ENCODE results near the gene EBF3. TPM values are rescaled to one million over a fixed set of nuclear protein-coding genes. Genes with fewer than 3 reads are reported as not detected.

The EBF3 gene
- total RNA-seq, 1 experiment from 2014 or later = 0.24 TPM

DNA sequence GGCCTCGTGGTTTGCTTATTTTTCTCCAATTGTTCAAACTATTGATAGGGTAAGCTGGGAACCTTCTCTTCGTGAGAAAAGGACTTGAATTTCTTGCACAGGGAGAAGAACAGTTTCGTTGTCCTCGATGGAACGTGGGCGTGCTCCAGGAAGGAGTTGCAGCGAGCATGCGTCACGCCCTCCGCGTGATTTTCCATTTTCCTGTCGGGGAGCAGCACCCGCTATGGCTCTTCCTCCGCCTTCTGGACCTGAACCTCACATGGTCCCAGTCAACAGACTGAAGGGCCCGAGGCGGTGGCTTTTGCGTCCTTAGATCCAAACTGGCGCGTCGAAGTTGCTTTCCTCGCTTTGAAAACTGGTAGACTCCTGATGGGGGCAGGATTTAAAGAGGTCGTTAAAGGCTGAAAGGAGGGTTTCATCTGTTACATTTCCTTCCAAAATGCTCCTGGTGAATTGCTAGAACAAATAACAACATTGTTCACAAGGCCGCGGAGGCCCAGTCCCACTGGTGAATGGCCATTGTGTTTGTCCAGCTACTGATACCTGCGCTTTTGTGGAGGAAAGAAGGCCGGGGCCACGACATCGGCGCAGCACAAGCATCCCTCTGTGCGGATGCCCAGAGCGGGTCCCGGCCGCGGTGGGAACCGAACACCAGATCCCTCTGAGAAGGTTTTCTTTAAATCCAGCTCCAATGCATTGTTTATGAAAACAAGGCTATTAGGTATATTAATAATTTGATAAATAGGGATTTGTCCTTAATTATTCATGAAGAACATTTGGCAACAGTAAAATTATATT is 75.9 kb downstream of the EBF3 start:
- DNase-seq (ENCODE audit: low spot score) = no peak
- in situ Hi-C loops (cut with HindIII; ENCODE audit: low sequenced_read_pairs) = no loop called here

DNA sequence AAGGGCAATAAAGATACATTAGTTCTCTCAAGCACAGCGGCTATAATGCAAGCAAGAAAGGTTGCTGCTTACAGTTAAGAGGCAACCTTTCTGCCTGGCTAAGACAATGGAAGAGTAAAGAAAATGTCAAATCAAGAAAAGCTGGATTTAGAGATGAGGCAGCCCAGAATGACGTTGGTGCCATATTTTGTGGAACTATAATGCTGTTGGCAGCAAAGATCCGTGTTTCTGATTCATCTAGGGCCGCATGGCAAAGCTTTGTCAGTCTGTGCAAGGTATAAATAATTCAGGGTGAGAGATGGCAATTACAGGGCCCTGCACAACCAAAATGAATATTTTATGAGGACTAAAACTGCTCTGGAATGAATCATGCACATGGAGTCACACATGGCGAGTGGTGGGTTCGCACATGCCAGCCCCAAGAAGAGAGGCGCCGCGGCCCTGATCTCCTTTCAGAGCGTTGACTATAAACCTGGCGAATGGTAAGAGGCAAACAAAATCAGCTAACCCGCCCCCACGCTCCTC is 76.6 kb downstream of the EBF3 start:
- DNase-seq (ENCODE audit: low spot score) = no peak
- in situ Hi-C loops (cut with HindIII; ENCODE audit: low sequenced_read_pairs) = no loop called here

DNA sequence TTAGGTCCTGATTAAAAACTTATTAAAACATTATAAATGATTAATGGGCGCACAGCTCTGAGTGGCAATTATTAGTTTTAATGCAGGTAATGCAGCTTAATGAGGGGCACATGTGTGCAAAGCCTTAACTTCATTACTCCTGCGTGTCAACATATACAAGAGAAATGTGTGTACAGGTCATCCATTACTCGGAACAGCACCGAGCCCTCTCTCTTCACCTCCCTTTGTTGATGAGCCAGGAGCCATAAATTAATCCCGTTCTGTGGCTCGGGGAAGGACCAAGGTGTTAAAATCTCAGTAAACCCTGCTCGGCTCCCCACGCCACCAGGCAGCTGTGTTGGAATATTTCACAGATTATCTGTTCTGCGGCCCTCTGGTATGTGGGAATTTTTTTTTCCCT is 77.8 kb downstream of the EBF3 start:
- in situ Hi-C loops (cut with HindIII; ENCODE audit: low sequenced_read_pairs) = no loop called here
- no peak for DNase-seq (ENCODE audit: low spot score)

- in situ Hi-C loops (cut with HindIII; ENCODE audit: low sequenced_read_pairs) = no loop called here
- DNase-seq (ENCODE audit: low spot score) = no peak
Measured at GRCh38 chr10:129885526-129885925, 78.5 kb downstream of the EBF3 start.

DNA sequence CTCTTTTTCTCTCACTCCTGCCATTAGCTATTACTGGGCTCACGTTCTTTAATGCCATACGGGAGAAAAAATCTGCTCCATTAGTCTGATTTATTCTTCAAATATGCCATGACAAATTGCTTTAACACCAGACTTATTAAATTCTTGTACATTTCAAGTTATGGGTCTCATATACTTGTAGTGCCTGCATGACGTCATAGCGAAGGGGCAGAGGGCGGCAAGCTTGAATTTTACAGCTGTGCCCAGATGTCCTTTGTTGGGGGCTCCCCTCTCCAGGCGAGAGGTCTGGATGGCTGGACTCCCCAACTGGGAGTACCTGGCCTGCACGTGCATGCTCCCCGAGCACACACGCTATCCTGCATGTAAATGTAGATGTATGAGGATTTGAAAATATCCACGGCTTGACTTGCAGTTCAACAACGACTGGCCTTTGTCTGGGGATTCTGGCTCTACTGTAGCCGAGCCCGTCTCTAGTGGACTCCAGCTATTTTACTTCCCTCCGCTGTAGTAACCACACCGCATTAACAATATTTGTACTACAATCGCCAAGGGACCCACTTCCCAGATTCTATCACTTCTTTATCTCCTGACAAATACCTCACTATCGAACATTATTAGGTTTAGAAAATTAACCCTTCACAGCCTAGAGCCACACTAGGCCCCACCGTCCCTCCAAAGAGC is 79.5 kb downstream of the EBF3 start:
- in situ Hi-C loops (cut with HindIII; ENCODE audit: low sequenced_read_pairs) = loop anchor here (5.0 kb wide), 1 partner anchor 43 kb away; no protein-coding TSS in a partner anchor
- no peak for DNase-seq (ENCODE audit: low spot score)

- DNase-seq (ENCODE audit: low spot score) = no peak
- in situ Hi-C loops (cut with HindIII; ENCODE audit: low sequenced_read_pairs) = loop anchor here (5.0 kb wide), 1 partner anchor 43 kb away; no protein-coding TSS in a partner anchor
Measured at GRCh38 chr10:129883626-129884397, 80.3 kb downstream of the EBF3 start.

GRCh38 chr10:129883029-129883428 is 81.0 kb downstream of the EBF3 start:
- in situ Hi-C loops (cut with HindIII; ENCODE audit: low sequenced_read_pairs) = loop anchor here (5.0 kb wide), 1 partner anchor 44 kb away; no protein-coding TSS in a partner anchor
- DNase-seq (ENCODE audit: low spot score) = no peak

DNA sequence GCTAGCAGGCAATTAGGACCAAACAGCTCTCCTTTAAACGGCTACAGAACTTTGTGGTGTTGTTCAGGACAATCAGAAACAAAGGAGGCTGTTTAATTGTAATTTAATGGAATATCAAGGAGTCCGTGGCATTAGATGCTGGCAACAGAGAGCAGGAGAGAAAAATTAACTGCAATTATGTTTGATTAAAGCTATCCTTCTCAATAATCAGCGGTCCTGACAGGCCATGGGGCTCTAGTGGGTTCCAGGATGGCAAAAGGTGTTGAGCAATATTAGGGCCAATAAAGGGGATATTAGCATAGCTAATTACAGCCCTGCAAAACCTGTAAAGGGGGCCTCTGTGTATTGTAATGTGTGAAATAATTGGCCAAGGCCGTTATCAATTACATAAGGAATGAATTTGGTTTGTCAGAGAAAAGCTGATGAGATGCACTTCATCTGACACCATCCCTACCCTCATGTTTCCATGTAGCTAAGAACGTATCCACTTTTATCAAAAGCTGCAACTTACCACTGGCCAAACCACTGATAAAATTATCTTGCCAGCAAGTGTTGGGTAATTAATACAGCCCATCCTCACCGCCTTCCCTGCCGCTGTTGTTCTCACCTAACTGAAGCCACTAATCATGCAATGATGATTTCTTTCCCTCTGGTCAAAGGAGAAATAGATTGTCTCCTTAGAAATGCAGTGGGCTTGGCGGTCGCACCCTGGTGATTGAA is 81.6 kb downstream of the EBF3 start:
- in situ Hi-C loops (cut with HindIII; ENCODE audit: low sequenced_read_pairs) = loop anchor here (5.0 kb wide), 1 partner anchor 45 kb away; no protein-coding TSS in a partner anchor
- no peak for DNase-seq (ENCODE audit: low spot score)

DNA sequence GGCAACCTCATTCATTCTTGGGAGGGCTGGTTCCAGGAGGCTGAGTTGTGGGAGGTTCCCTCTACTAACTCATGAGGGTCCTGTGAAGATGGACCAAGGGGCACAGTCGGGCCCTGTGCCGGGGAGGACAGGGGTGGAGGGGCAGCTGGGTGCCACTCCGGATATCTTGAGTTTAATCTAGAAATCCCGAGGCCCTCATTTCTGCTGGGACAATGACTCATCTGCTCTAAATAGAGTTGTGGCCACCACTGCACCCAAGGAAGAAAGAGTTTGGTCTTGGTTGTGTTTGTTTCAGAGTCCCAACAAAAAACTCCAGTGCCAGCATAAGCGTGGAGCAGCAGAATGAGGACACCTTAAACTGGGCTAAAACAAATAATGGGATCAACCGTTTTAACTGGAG is 82.4 kb downstream of the EBF3 start:
- in situ Hi-C loops (cut with HindIII; ENCODE audit: low sequenced_read_pairs) = loop anchor here (5.0 kb wide), 1 partner anchor 46 kb away; no protein-coding TSS in a partner anchor
- DNase-seq (ENCODE audit: low spot score) = no peak

- no peak for DNase-seq (ENCODE audit: low spot score)
- in situ Hi-C loops (cut with HindIII; ENCODE audit: low sequenced_read_pairs) = loop anchor here (5.0 kb wide), 1 partner anchor 47 kb away; no protein-coding TSS in a partner anchor
Measured at GRCh38 chr10:129880191-129880870, 83.7 kb downstream of the EBF3 start.

- no peak for DNase-seq (ENCODE audit: low spot score)
- in situ Hi-C loops (cut with HindIII; ENCODE audit: low sequenced_read_pairs) = loop anchor here (5.0 kb wide), 1 partner anchor 48 kb away; no protein-coding TSS in a partner anchor
Measured at GRCh38 chr10:129879655-129880054, 84.4 kb downstream of the EBF3 start.

DNA sequence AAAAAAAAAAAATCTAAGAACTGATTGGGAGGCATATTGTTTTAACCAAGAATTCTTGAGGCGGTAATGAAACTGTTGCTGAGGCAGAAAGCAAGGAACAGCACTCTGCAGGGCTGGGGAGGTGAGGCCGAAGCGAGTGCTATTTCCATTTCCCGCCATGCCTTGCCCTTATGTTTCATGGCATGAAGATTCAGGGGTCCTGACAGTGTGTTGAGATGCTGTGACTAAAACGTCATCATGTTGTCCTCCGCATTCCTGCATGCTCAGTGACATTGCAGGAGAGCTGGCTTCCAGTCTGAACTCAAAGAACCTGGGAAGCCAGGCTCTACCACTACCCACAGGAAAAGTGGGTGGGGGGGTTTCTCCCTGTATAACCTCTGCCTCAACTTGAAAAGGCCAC is 85.2 kb downstream of the EBF3 start:
- in situ Hi-C loops (cut with HindIII; ENCODE audit: low sequenced_read_pairs) = no loop called here
- DNase-seq (ENCODE audit: low spot score) = no peak

GRCh38 chr10:129877773-129878371 is 86.2 kb downstream of the EBF3 start:
- in situ Hi-C loops (cut with HindIII; ENCODE audit: low sequenced_read_pairs) = no loop called here
- DNase-seq (ENCODE audit: low spot score) = no peak

DNA sequence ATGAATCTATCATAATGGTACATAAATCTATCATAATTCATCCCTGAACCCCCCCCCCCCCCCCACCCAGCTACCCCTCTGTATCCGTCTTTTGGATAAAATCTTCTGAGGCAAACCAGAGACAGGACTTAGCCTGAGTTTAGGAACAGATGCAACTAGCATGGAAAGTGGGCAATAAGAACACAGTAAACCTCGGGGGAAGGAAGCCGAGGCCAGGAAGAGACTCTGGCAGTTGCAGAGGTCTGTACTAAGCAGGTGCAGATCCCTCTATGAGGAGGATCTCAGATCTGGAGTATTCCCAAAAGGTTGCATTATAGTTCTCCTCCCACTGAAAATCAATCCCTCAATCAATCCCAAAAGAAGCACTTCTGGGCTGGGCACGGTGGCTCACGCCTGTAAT is 87.2 kb downstream of the EBF3 start:
- DNase-seq (ENCODE audit: low spot score) = no peak
- in situ Hi-C loops (cut with HindIII; ENCODE audit: low sequenced_read_pairs) = no loop called here

DNA sequence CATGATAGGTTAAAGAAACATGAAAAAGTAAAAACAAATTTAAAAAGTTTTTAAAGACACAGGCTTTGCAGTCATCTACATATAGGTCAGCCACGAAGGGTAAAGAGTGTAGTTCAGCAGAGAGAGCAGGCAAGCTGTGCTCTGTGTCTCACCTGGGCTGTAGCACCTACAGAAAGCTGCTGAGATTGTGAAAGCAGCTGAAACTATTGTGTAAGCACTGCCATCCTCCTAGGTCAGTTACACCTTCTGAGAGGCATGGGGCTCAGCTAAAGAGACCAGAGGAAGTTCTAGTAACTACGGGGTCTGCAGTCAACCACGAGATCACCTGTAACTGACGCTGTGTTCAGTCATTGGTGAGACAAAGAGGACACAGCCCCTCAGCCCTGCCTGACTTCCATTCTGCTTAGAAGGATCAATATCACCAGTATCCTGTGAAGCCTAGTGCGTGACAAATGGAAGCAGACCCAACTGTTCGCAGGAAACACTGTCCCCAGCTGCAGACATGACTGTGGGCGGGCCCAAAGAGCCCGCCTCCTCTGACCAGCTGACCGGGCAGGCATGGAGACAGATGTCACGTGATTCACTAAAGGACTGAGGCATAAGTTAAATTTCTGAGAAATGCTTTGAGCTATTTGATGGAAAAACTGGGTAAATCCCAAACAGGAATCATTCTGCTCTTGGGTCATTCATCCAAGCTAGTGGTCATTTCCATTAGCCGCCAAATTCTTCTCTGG is 87.9 kb downstream of the EBF3 start:
- in situ Hi-C loops (cut with HindIII; ENCODE audit: low sequenced_read_pairs) = no loop called here
- no peak for DNase-seq (ENCODE audit: low spot score)

DNA sequence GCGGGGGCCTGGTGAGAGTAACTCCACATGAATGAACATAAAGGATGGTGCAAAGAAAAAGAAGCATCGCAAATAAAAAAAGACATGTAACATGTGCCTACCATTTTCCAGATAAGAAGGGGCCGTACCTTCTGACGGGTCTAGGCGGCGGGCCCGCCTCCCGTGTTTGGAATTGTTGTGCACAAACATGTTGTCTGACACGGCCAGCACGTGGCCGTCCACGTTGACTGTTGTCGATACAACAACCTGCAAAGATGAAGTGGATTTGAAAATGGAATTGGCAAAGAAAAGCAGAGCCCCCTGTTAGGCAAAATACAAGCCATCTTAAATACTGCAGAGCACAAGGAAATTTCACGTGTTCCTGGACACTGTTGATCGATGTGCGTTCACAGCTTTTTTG is 90.7 kb downstream of the EBF3 start:
- in situ Hi-C loops (cut with HindIII; ENCODE audit: low sequenced_read_pairs) = no loop called here
- no peak for DNase-seq (ENCODE audit: low spot score)

GRCh38 chr10:129871966-129872365 is 92.1 kb downstream of the EBF3 start:
- in situ Hi-C loops (cut with HindIII; ENCODE audit: low sequenced_read_pairs) = no loop called here
- no peak for DNase-seq (ENCODE audit: low spot score)
